ENCODE measurements around the gene C1QTNF8. TPM values are rescaled to one million over a fixed set of nuclear protein-coding genes. Genes with fewer than 3 reads are reported as not detected.
"Not testable (repeated sequence)": the region's sequence is repeated elsewhere in the genome, so short reads cannot be mapped to it uniquely, and the experiment has no call there.

C1QTNF8 gene
- total RNA-seq, 2 donors from 2014 or later: not detected

DNA sequence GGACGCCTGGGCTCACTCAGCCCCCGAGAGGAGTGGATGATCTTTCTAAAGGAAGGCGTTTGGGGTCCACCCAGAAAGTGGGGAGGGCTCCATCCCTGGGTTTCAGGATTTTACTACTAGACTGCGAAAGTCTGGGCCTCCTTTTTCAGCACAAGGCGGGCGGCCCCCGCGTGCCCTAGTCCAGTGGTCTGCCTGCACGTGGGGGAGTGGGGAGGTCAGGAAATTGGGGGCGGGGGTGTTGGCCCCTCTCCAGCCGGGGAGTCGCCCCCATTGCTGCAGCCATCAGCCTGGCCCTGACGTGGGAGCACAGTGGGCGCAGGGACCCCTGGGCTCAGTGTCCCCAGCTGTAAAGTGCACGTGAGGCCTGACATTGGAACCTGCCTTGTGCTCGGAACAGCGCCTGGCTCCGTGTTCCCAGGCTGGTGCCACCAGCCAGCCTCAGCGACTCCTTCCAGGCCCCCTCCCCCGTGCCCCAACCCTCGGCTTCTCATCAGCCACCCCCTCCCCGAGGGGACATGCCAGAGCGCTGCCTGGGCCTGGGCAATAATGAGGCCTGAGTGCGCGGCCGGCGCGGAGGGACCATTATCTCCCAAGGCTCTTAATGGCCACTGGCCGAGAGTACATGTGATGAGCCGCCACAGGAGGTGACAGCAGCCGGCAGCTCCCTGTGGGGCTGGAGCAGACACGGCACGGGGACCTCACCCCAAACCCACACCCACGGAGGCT is 2.4 kb upstream of the C1QTNF8 start:
- Mint-ChIP-seq H3K36me3 (no peaks in the 10 kb centered on the region), H3K4me1 (ENCODE audit: low read depth in 2 of 2) (no peaks in the 10 kb centered on the region), H3K27ac (no peak overlapping the region), H3K27me3 (no peaks in the 10 kb centered on the region), H3K9me3 (no peaks in the 10 kb centered on the region), H3K4me3 (no peak overlapping the region)
- no peak for ATAC-seq
- DNase-seq (ENCODE audit: low spot score): no peak

DNA sequence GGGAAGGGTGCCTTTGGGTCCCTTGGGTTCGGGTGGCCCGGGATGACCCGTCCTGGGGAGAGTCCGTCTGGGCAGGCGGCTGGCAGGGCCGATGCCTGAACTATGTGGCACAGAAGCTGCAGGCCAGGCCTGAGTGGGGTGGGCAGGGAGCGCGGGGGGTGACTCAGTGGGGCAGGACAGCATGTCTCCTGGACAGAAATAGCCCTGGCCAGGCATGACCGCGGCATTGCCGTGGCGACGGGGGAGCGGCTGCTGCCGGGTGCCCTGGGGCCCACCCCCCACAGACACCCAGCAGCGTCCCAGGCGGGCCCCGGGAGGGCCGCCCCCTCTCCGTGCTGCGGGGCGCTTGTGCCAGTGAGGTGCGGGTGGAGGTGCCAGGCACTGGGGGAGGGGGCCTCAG is 1.8 kb upstream of the C1QTNF8 start:
- H3K4me1 Mint-ChIP-seq (ENCODE audit: low read depth in 2 of 2): no peaks in the 10 kb centered on the region
- ATAC-seq: no peak
- no peaks in the 10 kb centered on the region for H3K9me3 Mint-ChIP-seq
- no peak for DNase-seq (ENCODE audit: low spot score)
- H3K4me3 Mint-ChIP-seq: no peak overlapping the region
- no peaks in the 10 kb centered on the region for H3K27me3 Mint-ChIP-seq
- H3K36me3 Mint-ChIP-seq: no peaks in the 10 kb centered on the region
- no peak overlapping the region for H3K27ac Mint-ChIP-seq

DNA sequence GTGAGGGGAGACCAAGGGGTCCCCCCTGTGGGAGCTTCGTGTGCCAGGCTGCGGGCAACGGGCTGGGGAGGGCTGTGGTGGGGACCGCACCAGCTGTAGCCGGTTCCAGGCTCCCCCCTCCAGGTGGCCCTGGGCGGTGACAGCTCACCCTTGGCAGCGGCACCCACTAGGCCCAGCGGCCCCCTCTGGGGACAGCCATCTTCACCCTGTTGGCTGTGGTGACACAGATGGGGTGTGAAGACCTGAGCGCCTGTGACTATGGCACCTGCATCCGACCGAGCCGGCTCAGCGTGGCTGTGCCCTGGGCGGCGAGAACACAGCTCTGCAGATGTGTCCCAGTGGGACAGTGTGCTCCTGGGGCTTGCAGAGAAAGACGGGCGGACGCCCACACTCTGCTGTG is 1.1 kb upstream of the C1QTNF8 start:
- ATAC-seq (no peak), DNase-seq (ENCODE audit: low spot score) (no peak)
- no peaks in the 10 kb centered on the region for H3K9me3 Mint-ChIP-seq
- H3K4me1 Mint-ChIP-seq (ENCODE audit: low read depth in 2 of 2): no peaks in the 10 kb centered on the region
- no peak overlapping the region for H3K4me3 Mint-ChIP-seq
- no peak overlapping the region for H3K27ac Mint-ChIP-seq
- no peaks in the 10 kb centered on the region for H3K36me3 Mint-ChIP-seq
- no peaks in the 10 kb centered on the region for H3K27me3 Mint-ChIP-seq

DNA sequence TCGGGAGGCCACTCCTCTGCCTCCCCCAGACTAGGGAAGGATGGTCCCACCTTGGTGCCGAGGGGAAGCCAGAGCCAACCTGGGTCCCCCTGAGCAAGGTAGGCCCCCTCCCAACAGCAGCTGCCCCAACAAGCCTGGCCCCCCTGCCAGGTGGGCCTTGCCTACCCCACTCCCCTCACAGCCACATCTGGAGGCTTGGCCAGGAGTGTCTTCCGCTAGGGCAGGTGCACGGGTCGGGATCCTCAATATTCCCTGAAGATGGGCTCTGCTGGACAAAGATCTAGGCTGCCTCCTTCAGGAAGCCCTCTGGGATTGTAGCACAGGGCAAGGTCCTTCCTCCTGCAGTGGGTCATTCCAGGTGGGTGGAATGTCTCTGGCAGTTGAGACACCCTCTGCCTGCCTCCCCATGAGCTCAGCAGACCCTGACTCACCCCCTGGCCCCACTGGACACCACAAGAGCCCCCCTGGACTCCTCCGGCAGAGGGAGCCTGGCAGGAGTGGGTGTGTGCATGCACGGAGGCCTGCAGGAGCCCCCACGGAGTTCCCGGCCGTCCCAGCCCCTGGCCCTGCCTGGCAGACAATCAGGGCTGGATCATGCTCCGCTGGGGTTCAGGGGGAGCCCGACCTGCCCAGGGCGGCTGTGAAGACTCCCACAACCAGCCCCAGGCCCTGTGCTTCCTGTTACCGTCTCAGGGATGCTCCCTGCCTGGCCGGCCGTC is 435 bp downstream of the C1QTNF8 start:
- Mint-ChIP-seq H3K36me3 (no peaks in the 10 kb centered on the region), H3K27me3 (no peaks in the 10 kb centered on the region), H3K27ac (no peak overlapping the region), H3K4me3 (no peak overlapping the region), H3K9me3 (no peaks in the 10 kb centered on the region), H3K4me1 (ENCODE audit: low read depth in 2 of 2) (no peaks in the 10 kb centered on the region)
- ATAC-seq (no peak), DNase-seq (ENCODE audit: low spot score) (no peak)

DNA sequence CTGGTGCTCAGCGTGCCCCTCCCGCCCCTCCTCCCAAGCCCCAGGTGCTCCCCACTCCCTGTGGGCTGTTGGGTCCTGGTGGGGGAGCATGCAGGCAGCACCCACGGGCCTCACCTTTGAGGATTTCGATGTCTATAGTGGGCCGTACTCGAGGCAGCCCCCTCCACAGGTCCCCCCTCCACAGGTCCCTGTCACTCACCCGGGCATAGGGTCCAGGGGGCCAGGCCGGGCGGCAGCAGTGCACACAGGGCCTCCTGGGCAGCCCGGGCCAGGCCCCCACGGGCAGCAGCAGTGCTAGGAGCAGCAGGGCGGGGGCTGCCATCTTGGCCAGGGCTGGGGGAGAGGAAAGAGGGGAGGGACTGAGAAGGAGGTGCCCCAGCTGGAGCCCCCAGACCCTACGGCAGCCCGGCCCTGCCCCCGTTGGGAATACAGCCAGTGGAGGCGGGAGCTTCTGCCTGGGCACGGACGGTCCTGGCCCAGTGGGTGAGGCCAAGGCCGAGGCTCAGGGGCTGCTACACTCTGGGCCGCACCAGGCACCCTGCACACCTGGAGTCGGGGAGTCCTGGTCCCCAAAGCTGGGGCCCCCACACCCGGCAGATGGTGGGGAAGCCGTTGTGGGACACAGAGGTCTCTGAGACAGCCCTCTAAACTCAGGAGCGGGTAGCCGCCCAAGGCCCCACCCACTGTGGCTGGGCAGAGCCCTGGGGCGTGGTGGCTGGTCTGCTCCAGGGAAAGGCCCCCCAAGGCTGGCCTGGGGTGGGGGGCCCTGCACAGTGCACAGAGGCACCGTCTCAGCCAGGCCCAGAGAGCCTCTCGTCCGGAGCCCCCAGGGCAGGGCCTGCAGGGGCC is 1.2 kb downstream of the C1QTNF8 start:
- Mint-ChIP-seq H3K27ac (no peak overlapping the region), H3K36me3 (no peaks in the 10 kb centered on the region), H3K4me3 (no peak overlapping the region), H3K9me3 (no peaks in the 10 kb centered on the region), H3K4me1 (ENCODE audit: low read depth in 2 of 2) (no peaks in the 10 kb centered on the region), H3K27me3 (no peaks in the 10 kb centered on the region)
- ATAC-seq (peak in 1 of 2 donors; percentile 12), DNase-seq (ENCODE audit: low spot score) (no peak)

DNA sequence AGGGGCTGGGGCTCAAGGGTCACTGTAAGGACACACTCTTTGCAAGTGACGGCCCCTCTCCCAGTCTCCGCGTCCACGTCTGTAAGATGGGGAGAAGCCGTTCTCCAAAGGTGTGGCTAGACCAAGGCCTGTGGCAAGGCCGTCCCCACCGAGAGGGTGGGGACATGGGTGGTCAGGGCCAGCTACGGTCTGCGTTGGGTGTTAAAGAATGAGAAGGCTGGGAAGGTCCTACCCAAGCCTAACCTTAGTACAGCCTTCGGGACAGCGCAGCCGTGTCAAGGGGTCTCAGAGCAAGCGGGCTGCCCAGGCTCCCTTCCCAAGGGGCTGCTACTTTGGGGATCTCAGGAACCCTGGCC is 1.9 kb downstream of the C1QTNF8 start:
- Mint-ChIP-seq H3K27me3 (no peaks in the 10 kb centered on the region), H3K36me3 (no peaks in the 10 kb centered on the region), H3K4me3 (no peak overlapping the region), H3K9me3 (no peaks in the 10 kb centered on the region), H3K4me1 (ENCODE audit: low read depth in 2 of 2) (no peaks in the 10 kb centered on the region), H3K27ac (no peak overlapping the region)
- DNase-seq (ENCODE audit: low spot score) (no peak), ATAC-seq (no peak)

DNA sequence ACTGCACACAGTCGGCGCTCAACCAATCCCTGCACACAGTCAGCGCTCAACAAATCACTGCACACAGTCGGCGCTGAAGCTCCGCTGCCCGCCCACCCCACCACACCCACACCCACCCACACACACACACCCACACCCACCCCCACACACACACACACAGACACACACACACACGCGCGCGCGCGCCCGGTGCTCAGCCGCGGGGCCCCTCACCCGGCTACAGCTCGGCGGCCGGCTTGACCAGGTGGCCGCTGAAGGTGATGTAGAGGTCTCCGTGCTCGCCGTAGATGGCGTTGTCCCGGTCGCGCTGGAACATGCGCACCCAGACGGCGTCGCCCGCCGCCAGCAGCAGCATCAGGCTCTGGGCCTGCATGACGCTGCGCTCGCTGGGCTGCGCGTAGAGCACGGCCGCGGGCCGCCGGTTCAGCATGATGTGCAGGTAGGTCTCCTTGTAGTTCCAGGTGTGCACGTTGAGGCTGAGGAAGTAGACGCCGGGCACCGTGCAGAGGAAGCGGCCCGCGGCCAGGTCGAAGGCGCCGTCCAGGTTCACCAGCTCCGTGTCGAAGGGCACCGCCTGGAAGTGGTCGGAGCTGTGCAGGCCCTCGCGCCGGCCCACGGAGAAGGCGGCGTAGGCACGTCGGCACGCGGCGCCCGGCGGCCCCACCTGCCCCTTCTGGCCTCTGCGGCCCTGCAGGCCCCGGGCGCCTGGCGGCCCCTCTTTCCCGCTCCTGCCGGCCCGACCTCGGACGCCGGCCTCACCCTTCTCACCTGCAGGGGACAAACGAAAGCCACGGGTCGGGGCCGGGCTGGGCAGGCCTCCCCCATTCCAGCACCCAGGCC is 2.5 kb downstream of the C1QTNF8 start:
- DNase-seq (ENCODE audit: low spot score) (no peak), ATAC-seq (no peak)
- H3K27me3 Mint-ChIP-seq: no peaks in the 10 kb centered on the region
- no peak overlapping the region for H3K4me3 Mint-ChIP-seq
- no peaks in the 10 kb centered on the region for H3K36me3 Mint-ChIP-seq
- no peaks in the 10 kb centered on the region for H3K4me1 Mint-ChIP-seq (ENCODE audit: low read depth in 2 of 2)
- no peaks in the 10 kb centered on the region for H3K9me3 Mint-ChIP-seq
- no peak overlapping the region for H3K27ac Mint-ChIP-seq

DNA sequence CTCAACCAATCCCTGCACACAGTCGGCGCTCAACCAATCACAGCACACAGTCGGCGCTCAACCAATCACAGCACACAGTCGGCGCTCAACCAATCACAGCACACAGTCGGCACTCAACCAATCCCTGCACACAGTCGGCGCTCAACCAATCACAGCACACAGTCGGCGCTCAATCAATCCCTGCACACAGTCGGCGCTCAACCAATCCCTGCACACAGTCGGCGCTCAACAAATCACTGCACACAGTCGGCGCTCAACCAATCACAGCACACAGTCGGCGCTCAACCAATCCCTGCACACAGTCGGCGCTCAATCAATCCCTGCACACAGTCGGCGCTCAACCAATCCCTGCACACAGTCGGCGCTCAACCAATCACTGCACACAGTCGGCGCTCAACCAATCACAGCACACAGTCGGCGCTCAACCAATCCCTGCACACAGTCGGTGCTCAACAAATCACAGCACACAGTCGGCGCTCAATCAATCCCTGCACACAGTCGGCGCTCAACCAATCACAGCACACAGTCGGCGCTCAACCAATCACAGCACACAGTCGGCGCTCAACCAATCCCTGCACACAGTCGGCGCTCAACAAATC is 3.3 kb downstream of the C1QTNF8 start:
- not testable (repeated sequence) for ATAC-seq; H3K27ac Mint-ChIP-seq; H3K36me3 Mint-ChIP-seq; H3K9me3 Mint-ChIP-seq; DNase-seq (ENCODE audit: low spot score); H3K27me3 Mint-ChIP-seq; H3K4me1 Mint-ChIP-seq (ENCODE audit: low read depth in 2 of 2); H3K4me3 Mint-ChIP-seq

DNA sequence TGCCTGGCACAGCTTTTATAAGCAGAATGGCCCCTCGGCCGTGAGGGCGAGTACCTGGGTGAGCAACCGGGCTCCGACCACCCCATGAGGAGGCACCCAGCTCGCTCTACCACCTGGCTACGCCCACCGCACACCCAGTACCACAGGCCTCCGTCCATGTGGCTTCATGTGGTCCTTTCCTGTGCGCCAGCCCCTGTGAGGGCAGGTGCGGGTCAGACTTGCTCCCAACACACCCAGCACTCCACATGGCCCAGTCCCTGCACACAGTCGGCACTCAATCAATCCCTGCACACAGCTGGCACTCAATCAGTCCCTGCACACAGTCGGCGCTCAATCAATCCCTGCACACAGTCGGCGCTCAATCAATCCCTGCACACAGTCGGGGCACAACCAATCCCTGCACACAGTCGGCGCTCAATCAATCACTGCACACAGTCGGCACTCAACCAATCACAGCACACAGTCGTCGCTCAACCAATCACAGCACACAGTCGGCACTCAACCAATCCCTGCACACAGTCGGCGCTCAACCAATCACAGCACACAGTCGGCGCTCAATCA is 4.0 kb downstream of the C1QTNF8 start:
- ATAC-seq (no peak), DNase-seq (ENCODE audit: low spot score) (no peak)
- H3K9me3 Mint-ChIP-seq: no peaks in the 10 kb centered on the region
- no peaks in the 10 kb centered on the region for H3K36me3 Mint-ChIP-seq
- H3K27ac Mint-ChIP-seq: no peak overlapping the region
- H3K4me1 Mint-ChIP-seq (ENCODE audit: low read depth in 2 of 2): no peaks in the 10 kb centered on the region
- H3K4me3 Mint-ChIP-seq: no peak overlapping the region
- no peaks in the 10 kb centered on the region for H3K27me3 Mint-ChIP-seq

DNA sequence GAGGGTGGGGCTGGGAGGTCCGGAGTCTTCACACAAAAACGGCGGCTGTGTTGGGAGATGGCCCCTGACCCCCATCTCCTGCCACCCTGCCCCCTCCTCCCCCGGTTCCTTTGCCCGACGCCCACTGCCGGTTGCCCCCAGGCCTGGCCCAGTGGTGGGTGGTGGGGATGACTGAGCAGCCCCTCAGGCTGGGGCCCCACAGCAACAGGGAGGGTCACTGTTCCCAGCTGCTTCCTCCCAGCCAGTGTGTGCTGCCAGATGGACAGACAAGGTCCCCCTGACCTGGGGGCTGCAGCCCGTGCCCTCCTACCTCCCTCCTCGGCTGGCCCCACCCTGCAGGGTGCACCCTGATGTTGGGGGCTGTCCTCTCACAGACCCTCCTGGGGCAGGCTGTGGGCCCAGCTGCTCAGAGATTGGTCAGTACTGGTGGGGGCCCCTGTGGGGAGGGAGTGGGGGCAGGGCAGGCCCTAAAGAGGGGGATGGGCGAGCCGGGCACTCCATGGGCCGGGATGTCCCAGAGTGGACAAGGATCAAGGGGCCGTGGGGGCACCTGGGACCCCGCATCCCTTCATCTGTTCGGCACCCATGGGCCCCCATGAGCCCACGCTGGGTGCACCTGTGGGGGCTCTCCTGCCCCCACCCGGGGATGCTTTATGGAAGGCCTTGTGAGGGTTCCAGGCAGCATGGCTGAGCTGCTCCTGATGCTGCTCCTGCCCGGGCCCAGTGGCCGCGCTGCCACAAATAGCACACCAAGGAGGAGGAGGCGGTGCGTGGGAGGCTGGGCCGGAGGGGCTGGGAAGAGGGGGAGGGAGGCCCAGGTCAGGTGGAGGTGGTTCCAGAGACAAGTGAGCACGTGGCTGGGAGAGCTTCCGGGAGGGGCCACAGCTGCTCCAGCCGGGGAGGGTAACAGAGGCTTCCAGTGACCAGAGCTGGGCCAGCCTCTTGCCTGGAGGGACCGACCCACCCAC is 5.1 kb downstream of the C1QTNF8 start:
- no peaks in the 10 kb centered on the region for H3K9me3 Mint-ChIP-seq
- DNase-seq (ENCODE audit: low spot score): no peak
- H3K27me3 Mint-ChIP-seq: no peaks in the 10 kb centered on the region
- H3K4me3 Mint-ChIP-seq: no peak overlapping the region
- H3K4me1 Mint-ChIP-seq (ENCODE audit: low read depth in 2 of 2): no peaks in the 10 kb centered on the region
- H3K27ac Mint-ChIP-seq: no peak overlapping the region
- no peaks in the 10 kb centered on the region for H3K36me3 Mint-ChIP-seq
- ATAC-seq: no peak

DNA sequence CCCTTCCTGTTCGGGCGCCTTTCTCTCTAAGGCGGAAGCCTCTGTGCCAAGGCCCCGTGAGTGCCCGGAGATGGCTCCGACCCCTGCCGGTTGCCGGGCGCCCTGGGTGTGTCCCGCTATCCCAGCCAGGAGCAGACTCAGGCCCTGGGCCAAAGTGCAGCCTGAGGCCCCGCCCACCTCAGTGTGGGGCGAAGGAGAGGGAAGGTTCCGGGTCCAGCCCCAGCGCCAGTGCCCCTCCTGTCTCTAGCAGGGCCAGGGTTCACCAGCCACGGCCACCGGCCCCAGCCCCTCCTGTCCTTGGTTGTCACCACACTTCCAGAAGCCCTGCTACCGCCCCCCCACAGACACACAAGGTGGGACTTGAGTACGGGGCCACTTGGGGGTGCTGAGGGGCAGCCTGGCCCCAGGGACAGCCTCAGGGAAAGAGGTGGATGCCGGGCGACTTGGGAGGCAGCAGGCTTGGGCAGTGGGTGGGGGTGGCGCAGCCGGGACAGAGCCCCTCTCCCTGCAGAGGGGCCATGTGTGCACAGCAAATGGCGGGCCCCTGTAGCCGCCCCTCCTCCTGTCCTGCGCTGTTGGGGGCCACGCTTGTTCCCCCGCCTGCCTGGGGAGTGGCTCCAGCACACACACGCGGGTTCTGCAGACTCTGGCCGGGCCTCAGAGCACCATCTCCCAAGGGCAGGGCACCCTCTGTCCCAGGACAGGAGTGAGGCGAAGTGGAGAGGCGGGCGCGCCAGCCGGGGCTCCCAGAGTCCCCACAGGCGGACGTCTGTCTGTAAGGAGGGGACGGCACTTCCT is 6.0 kb downstream of the C1QTNF8 start:
- peaks cover 0 to 3% of the 10 kb centered on the region in 2 donors for H3K27me3 Mint-ChIP-seq
- ATAC-seq: no peak
- no peak overlapping the region for H3K27ac Mint-ChIP-seq
- H3K4me3 Mint-ChIP-seq: no peak overlapping the region
- peaks cover 8% of the 10 kb centered on the region for H3K36me3 Mint-ChIP-seq
- no peaks in the 10 kb centered on the region for H3K4me1 Mint-ChIP-seq (ENCODE audit: low read depth in 2 of 2)
- no peak for DNase-seq (ENCODE audit: low spot score)
- peaks cover 6% of the 10 kb centered on the region for H3K9me3 Mint-ChIP-seq

Measured in natural killer cell treated with Interleukin-12 subunit alpha and Interleukin-12 subunit beta and Interleukin-15 and Interleukin-18, amount 100 ng/mL, for 72 hours (primary cell).